AML-193 (cell line): Measurements from ENCODE around the gene TAOK3.
A peak's percentile ranks its signal among the peaks of the same experiment; 100 is the strongest.
"Not testable (repeated sequence)": the region's sequence is repeated elsewhere in the genome, so short reads cannot be mapped to it uniquely, and the experiment has no call there.

Source experiments
- DNase-seq, 2 experiments: peaks; one replicate each; lab custom pipeline; 2025; lab: John Stamatoyannopoulos, UW

The TAOK3 gene

GRCh38 chr12:118137148-118137678 is 235.5 kb downstream of the TAOK3 start:
- no peak for DNase-seq

GRCh38 chr12:118136559-118137003 is 236.1 kb downstream of the TAOK3 start:
- no peak for DNase-seq

- DNase-seq, result peak; percentile 88 to 89
Observed at GRCh38 chr12:118135788-118136558, 236.7 kb downstream of the TAOK3 start, which contains the start of gene PEBP1. Gene PEBP1, plus strand, starts transcription at chr12:118136124. Its CDS starts 86 bp downstream, at chr12:118136210.

- not testable (repeated sequence) for DNase-seq
Observed at GRCh38 chr12:118129436-118129835, 243.3 kb downstream of the TAOK3 start.

- DNase-seq, result no peak
Observed at GRCh38 chr12:118127867-118128266, 244.8 kb downstream of the TAOK3 start.

GRCh38 chr12:118126119-118126757 is 246.5 kb downstream of the TAOK3 start:
- DNase-seq, result no peak

- DNase-seq, result no peak
Observed at GRCh38 chr12:118125743-118126118, 247.0 kb downstream of the TAOK3 start.

GRCh38 chr12:118124333-118124874 is 248.3 kb downstream of the TAOK3 start:
- DNase-seq, result no peak

- no peak for DNase-seq
Observed at GRCh38 chr12:118122264-118122663, 250.4 kb downstream of the TAOK3 start.

- peak; percentile 31 to 33 for DNase-seq
Observed at GRCh38 chr12:118120579-118121363, 251.9 kb downstream of the TAOK3 start.

GRCh38 chr12:118119449-118119879 is 253.2 kb downstream of the TAOK3 start:
- DNase-seq, result no peak

- DNase-seq, result no peak
Observed at GRCh38 chr12:118109088-118109487, 263.6 kb downstream of the TAOK3 start.

GRCh38 chr12:118107694-118108093 is 265.0 kb downstream of the TAOK3 start:
- DNase-seq, result no peak

GRCh38 chr12:118107011-118107410 is 265.7 kb downstream of the TAOK3 start:
- no peak for DNase-seq

- peak; percentile 43 to 46 for DNase-seq
Observed at GRCh38 chr12:118103601-118104382, 268.9 kb downstream of the TAOK3 start, which contains the start of gene VSIG10. Gene VSIG10, minus strand, starts transcription at chr12:118104011. Its CDS starts 340 bp downstream, at chr12:118103671.

- DNase-seq, result no peak
Observed at GRCh38 chr12:118103201-118103600, 269.5 kb downstream of the TAOK3 start.

GRCh38 chr12:118102609-118103008 is 270.1 kb downstream of the TAOK3 start:
- DNase-seq, result no peak

GRCh38 chr12:118102070-118102469 is 270.6 kb downstream of the TAOK3 start:
- DNase-seq, result no peak

GRCh38 chr12:118101051-118101450 is 271.7 kb downstream of the TAOK3 start:
- no peak for DNase-seq
